HPDE6-E6E7 (cell line): ENCODE results near the gene GPER1.
"Not testable (repeated sequence)": the region's sequence is repeated elsewhere in the genome, so short reads cannot be mapped to it uniquely, and the experiment has no call there.

Experiments used
- DNase-seq: peaks from one replicate; pipeline ENCODE4 v3.0.0; 2011; ENCODE audit warnings: missing footprints; ENCODE audit errors: extremely low spot score

Gene GPER1

GRCh38 chr7:1103789-1104515, 16.0 kb downstream of the GPER1 start:
- no peak for DNase-seq

DNA sequence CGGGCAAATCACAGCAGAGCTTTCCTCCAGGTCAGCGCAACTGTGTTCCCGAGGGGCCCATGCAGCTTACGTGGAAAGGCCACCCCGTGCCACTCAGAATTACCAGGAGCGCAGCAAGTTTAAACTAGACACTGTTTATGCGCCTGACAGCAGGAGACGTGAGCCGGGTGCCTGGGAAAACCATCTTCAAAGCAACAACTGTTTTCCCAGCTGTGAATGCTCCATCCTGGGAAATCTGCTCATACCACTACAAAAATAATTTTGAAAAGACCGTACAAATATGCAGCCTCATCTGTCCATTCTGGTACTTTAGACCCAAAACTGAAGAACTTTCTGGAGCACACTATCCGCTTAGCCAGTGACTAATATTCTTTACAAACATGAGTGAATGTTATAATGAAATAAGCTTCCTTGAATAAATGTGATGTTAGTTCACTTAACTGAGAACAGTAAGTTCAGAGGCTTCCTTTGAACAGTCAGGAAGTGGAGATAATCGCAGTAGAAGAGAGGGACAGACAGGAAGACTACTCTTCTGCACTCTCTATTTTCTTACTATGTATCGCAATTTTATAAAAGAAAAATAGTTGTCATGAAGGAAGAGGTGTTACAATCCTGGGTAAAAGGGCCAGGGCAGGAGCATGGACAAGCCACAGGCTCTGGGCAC, 16.7 kb downstream of the GPER1 start:
- DNase-seq: no peak

GRCh38 chr7:1105189-1105588, 17.3 kb downstream of the GPER1 start:
- no peak for DNase-seq

- no peak for DNase-seq
Measured at GRCh38 chr7:1106063-1106792, 18.3 kb downstream of the GPER1 start.

DNA sequence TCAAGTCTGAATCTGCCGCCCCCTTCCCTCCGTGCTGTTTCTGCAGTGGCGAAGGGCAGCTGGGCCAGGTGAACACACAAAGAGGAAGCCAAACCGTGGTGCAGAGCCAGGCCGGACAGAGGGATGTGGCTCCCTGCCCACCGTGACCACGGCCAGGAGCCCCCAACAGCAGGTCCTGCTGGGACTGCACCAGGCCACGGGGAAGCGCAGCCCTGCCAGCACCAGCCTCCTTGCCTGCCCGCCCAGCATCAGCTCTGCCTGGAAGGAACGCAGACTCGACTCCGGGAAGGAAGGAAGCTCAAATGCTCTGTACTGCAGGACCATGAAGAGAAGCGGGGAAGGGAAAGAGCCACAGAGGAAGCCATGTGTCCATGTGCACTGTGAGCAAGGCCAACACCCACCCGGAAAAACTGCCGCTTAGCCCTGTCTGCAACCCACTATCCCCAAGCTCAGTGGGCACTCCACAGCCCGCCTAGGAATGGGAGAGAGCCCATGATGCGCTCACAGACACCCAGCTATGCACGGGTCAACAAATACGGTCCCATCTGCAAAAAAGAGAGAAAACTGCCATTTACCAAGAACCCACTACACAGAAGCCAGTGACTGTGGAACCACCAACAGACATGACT, 19.0 kb downstream of the GPER1 start:
- no peak for DNase-seq

DNA sequence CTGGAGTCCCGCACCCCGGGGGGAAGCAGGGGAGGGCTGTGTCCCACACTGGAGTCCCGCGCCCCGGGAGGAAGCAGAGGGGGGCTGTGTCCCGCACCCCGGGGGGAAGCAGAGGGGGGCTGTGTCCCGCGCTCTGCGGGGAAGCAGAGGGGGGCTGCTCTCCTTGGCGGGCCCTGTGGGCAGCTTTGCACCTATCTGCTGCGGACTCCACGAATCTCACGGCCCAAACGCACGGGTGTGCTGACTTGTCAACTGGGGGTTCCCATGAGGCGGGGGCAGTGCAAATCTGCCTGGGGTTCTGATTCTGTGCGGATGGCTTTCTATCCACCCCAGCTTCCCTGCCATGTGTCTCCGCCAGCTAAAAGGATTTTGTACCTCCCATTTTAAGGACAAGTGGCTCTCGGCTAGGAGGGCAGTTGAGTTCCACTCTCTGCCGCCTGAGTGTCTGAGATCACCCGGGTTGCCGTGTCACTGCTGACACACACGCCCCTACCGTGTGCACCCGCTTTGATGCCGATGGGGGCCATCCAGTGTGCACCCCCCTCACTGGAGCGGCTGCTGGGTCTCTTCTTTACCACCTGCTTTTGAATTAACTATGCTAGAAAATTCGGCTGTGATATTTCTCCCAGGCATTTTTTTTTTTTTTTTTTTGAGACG, 20.5 kb downstream of the GPER1 start:
- DNase-seq: no peak

DNA sequence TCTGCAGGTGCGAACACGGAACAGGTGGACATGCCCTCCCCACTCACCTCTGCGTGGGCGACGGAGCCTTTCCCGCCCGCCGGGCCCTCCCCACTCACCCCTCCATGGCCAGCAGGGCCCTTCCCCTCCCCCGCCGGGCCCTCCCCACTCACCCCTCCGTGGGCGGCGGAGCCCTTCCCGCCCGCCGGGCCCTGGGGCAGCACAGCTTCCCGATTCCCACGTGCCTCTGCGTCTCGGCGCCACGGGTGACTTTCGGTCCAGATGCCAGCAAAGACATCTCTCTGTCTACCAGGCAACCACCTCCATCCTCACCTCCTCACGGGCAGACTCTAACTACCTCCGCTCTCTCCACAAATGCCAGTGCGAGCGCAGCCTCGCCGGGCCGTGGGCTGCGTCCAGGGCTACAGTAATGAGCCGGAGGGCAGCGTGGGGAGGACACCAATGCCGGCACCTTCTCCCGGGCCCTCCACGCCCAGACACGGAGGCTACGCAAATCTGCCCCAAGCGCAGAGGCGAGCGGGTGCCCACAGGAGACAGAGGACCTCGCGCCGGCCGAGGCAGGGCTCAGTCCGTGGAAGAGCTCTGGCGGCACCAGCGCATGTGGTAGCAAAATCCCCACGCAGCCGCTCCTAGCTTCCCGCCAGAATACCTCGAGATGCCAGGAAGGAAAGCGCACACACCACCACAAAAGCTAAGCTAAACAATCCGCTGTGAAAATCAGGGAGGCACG, 21.8 kb downstream of the GPER1 start:
- DNase-seq: no peak

DNA sequence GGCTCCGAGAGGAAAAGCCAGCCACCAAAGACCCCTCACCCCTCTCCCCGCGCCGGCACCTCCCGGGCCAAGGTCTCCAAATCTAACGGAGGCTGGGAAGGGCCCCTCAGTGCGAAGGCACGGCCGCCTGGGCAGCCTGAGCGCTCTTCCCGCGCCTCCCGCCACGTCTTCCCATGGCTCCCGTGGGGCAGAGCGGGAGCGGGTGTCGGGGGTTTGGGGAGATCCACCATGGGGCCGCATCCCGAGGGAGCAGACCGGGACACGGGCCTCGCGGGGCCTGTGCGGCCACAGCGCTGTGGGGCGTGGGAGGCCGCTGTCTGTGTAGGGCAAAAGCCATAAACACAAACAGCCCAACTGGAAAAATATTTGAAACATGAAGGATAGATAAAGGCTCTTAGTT, 22.4 kb downstream of the GPER1 start:
- DNase-seq: no peak

DNA sequence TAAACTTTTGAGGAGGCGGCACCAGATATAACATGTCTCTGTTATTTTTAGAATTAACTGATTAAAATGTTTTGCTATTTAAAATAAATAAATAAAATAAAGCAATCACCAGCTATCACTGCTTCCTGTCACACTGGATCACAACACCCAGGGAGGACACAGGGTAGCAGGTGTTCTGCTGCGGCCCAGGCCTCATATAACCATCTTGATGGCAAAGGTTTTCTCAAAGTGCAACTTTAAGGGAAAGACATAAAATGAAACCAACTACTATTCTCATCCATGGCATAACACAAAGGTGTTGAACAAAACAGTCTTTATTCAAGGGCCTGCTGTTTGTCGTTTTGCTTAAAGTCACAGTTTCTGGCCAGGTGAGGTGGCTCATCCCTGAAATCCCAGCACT, 23.2 kb downstream of the GPER1 start:
- no peak for DNase-seq

DNA sequence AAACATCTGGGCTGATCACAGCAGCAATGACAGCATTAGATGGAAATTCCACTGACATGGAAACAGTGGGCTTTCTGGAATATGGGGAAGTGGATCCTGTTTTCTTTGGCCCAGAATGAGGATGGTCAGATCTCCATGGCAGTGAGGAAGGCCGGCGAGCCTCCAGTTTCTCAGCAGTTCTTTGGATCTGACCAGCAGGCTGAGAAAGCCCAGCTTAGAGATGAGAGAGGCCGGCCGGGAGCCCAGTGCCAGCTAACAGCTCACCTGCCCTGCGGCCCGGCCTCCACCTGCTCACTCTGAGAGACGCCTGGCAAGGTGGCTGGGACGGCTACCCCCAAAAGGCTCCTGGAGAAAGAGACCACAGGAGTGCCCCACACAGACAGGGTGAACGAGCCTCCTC, 24.2 kb downstream of the GPER1 start:
- no peak for DNase-seq

GRCh38 chr7:1112625-1113547, 25.0 kb downstream of the GPER1 start:
- no peak for DNase-seq

DNA sequence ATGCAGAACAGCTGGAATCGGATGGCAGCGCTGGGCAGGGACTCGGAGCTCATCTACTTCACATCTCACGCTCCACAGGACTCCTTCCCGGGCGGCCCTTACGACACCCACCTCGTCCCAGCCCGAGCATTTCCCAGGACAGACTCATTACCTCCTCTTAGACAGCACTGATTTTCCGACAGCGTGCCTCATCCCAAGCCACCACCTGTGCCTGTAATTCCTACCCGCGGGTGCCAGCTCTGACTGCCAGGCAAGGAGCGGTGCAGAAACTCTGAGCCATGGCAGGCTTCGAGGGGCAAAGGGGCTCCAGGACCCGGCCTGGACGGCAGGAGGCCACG, 25.6 kb downstream of the GPER1 start:
- no peak for DNase-seq

GRCh38 chr7:1114088-1114487, 26.2 kb downstream of the GPER1 start:
- no peak for DNase-seq

DNA sequence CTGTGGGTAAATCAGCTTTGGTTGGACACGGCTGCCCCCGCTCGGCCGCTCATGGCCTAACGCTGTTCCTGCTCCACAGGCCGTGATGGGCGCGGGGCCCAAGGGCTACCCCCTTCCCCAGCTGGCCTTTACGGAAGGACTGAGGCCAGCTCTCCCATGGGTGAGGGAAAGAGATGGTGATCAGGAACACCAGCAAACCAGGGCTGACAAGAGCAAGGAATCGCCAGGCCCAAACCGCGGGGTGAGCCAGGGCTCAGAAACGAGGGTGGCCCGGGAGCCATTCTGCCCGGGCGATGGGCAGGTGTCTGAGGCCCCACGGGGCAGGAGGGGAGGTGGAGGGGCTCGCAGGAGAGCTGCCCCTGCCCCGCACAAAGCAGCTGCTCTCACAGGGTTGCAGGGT, 26.6 kb downstream of the GPER1 start:
- DNase-seq: no peak

- not testable (repeated sequence) for DNase-seq
Measured at GRCh38 chr7:1115171-1116045, 27.5 kb downstream of the GPER1 start.

DNA sequence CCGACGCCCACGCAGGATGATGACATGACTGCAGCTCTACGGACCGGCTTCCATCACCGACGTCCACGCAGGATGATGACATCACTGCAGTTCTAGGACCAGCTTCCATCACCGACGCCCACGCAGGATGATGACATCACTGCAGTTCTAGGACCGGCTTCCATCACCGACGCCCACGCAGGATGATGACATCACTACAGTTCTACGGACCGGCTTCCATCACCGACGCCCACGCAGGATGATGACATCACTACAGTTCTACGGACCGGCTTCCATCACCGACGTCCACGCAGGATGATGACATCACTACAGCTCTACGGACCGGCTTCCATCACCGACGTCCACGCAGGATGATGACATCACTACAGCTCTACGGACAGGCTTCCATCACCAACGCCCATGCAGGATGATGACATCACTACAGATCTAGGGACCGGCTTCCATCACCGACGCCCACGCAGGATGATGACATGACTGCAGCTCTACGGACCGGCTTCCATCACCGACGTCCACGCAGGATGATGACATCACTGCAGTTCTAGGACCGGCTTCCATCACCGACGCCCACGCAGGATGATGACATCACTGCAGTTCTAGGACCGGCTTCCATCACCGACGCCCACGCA, 28.6 kb downstream of the GPER1 start:
- DNase-seq: not testable (repeated sequence)

DNA sequence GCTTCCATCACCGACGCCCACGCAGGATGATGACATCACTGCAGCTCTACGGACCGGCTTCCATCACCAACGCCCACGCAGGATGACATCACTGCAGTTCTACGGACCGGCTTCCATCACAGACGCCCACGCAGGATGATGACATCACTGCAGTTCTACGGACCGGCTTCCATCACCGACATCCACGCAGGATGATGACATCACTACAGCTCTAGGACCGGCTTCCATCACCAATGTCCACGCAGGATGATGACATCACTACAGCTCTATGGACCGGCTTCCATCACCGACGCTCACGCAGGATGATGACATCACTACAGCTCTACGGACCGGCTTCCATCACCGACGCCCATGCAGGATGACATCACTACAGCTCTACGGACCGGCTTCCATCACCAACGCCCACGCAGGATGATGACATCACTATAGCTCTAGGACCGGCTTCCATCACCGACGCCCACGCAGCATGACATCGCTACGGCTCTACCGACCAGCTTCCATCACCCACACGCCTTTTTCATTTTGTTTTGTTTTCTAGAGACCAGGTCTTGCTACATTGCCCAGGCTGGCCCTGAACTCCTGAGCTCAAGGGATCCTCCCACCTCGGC, 29.5 kb downstream of the GPER1 start:
- DNase-seq: no peak

- no peak for DNase-seq
Measured at GRCh38 chr7:1119201-1119600, 31.3 kb downstream of the GPER1 start.
